ENCODE data around the gene NR3C1. TPM values are rescaled to one million over a fixed set of nuclear protein-coding genes. Genes with fewer than 3 reads are reported as not detected.

Gene NR3C1
- total RNA-seq, 1 donor from 2014 or later = 76.7 TPM

- Histone ChIP-seq H3K9me3 (ENCODE audit: control insufficient read depth in 3 of 3, low read length in 3 of 3) (no peaks in the 10 kb centered on the region), H3K27ac (ENCODE audit: low read depth, low read length) (no peak overlapping the region)
Measured at GRCh38 chr5:143275512-143276363, 127.7 kb downstream of the NR3C1 start.

GRCh38 chr5:143274952-143275351, 128.5 kb downstream of the NR3C1 start:
- Histone ChIP-seq H3K9ac (ENCODE audit: low read depth in 1 of 3, low read length in 3 of 3) (no peak overlapping the region), H3K4me1 (ENCODE audit: control insufficient read depth in 3 of 3, insufficient read depth in 3 of 3, low read length in 3 of 3) (peaks cover 0 to 3% (median 2%) of the 10 kb centered on the region in 3 donors), H3K27me3 (ENCODE audit: control insufficient read depth in 3 of 3, insufficient read depth in 3 of 3, low read length in 3 of 3) (no peaks in the 10 kb centered on the region), H3K27ac (ENCODE audit: low read depth, low read length) (no peak overlapping the region), H3K9me3 (ENCODE audit: control insufficient read depth in 3 of 3, low read length in 3 of 3) (no peaks in the 10 kb centered on the region), H3K36me3 (ENCODE audit: control insufficient read depth in 3 of 3, insufficient read depth in 3 of 3, low read length in 3 of 3) (peaks cover 0 to 7% (median 0%) of the 10 kb centered on the region in 3 donors), H3K4me3 (ENCODE audit: low read length in 3 of 3) (no peak overlapping the region)

More at GRCh38 chr5:143275512-143276363, 127.7 kb downstream of the NR3C1 start:
- H3K27me3 ChIP-seq (ENCODE audit: control insufficient read depth in 3 of 3, insufficient read depth in 3 of 3, low read length in 3 of 3) = no peaks in the 10 kb centered on the region
- H3K4me1 ChIP-seq (ENCODE audit: control insufficient read depth in 3 of 3, insufficient read depth in 3 of 3, low read length in 3 of 3) = peaks cover 0 to 3% (median 2%) of the 10 kb centered on the region in 3 donors
- no peak overlapping the region for H3K9ac ChIP-seq (ENCODE audit: low read depth in 1 of 3, low read length in 3 of 3)
- H3K4me3 ChIP-seq (ENCODE audit: low read length in 3 of 3) = no peak overlapping the region
- H3K36me3 ChIP-seq (ENCODE audit: control insufficient read depth in 3 of 3, insufficient read depth in 3 of 3, low read length in 3 of 3) = peaks cover 0 to 7% (median 0%) of the 10 kb centered on the region in 3 donors

- peaks cover 0 to 8% (median 0%) of the 10 kb centered on the region in 3 donors for H3K9me3 ChIP-seq (ENCODE audit: control insufficient read depth in 3 of 3, low read length in 3 of 3)
- no peaks in the 10 kb centered on the region for H3K27me3 ChIP-seq (ENCODE audit: control insufficient read depth in 3 of 3, insufficient read depth in 3 of 3, low read length in 3 of 3)
- H3K27ac ChIP-seq (ENCODE audit: low read depth, low read length) = no peak overlapping the region
- no peak overlapping the region for H3K9ac ChIP-seq (ENCODE audit: low read depth in 1 of 3, low read length in 3 of 3)
- H3K4me3 ChIP-seq (ENCODE audit: low read length in 3 of 3) = no peak overlapping the region
- no peaks in the 10 kb centered on the region for H3K36me3 ChIP-seq (ENCODE audit: control insufficient read depth in 3 of 3, insufficient read depth in 3 of 3, low read length in 3 of 3)
- H3K4me1 ChIP-seq (ENCODE audit: control insufficient read depth in 3 of 3, insufficient read depth in 3 of 3, low read length in 3 of 3) = no peaks in the 10 kb centered on the region
Measured at GRCh38 chr5:143271431-143271830, 132.1 kb downstream of the NR3C1 start.

- Histone ChIP-seq H3K9ac (ENCODE audit: low read depth in 1 of 3, low read length in 3 of 3) (no peak overlapping the region), H3K4me3 (ENCODE audit: low read length in 3 of 3) (no peak overlapping the region), H3K27ac (ENCODE audit: low read depth, low read length) (no peak overlapping the region), H3K4me1 (ENCODE audit: control insufficient read depth in 3 of 3, insufficient read depth in 3 of 3, low read length in 3 of 3) (no peaks in the 10 kb centered on the region), H3K27me3 (ENCODE audit: control insufficient read depth in 3 of 3, insufficient read depth in 3 of 3, low read length in 3 of 3) (no peaks in the 10 kb centered on the region), H3K9me3 (ENCODE audit: control insufficient read depth in 3 of 3, low read length in 3 of 3) (peaks cover 0 to 11% (median 0%) of the 10 kb centered on the region in 3 donors), H3K36me3 (ENCODE audit: control insufficient read depth in 3 of 3, insufficient read depth in 3 of 3, low read length in 3 of 3) (no peaks in the 10 kb centered on the region)
Measured at GRCh38 chr5:143268388-143268787, 135.1 kb downstream of the NR3C1 start.

- no peaks in the 10 kb centered on the region for H3K36me3 ChIP-seq (ENCODE audit: control insufficient read depth in 3 of 3, insufficient read depth in 3 of 3, low read length in 3 of 3)
- peaks cover 0 to 11% (median 0%) of the 10 kb centered on the region in 3 donors for H3K9me3 ChIP-seq (ENCODE audit: control insufficient read depth in 3 of 3, low read length in 3 of 3)
- H3K4me1 ChIP-seq (ENCODE audit: control insufficient read depth in 3 of 3, insufficient read depth in 3 of 3, low read length in 3 of 3) = no peaks in the 10 kb centered on the region
- no peak overlapping the region for H3K4me3 ChIP-seq (ENCODE audit: low read length in 3 of 3)
- no peak overlapping the region for H3K27ac ChIP-seq (ENCODE audit: low read depth, low read length)
- H3K9ac ChIP-seq (ENCODE audit: low read depth in 1 of 3, low read length in 3 of 3) = no peak overlapping the region
- no peaks in the 10 kb centered on the region for H3K27me3 ChIP-seq (ENCODE audit: control insufficient read depth in 3 of 3, insufficient read depth in 3 of 3, low read length in 3 of 3)
Measured at GRCh38 chr5:143267186-143267585, 136.3 kb downstream of the NR3C1 start.

- Histone ChIP-seq H3K4me3 (ENCODE audit: low read length in 3 of 3) (no peak overlapping the region), H3K9me3 (ENCODE audit: control insufficient read depth in 3 of 3, low read length in 3 of 3) (peaks cover 0 to 11% (median 0%) of the 10 kb centered on the region in 3 donors), H3K27ac (ENCODE audit: low read depth, low read length) (no peak overlapping the region), H3K9ac (ENCODE audit: low read depth in 1 of 3, low read length in 3 of 3) (no peak overlapping the region), H3K4me1 (ENCODE audit: control insufficient read depth in 3 of 3, insufficient read depth in 3 of 3, low read length in 3 of 3) (no peaks in the 10 kb centered on the region), H3K36me3 (ENCODE audit: control insufficient read depth in 3 of 3, insufficient read depth in 3 of 3, low read length in 3 of 3) (no peaks in the 10 kb centered on the region), H3K27me3 (ENCODE audit: control insufficient read depth in 3 of 3, insufficient read depth in 3 of 3, low read length in 3 of 3) (no peaks in the 10 kb centered on the region)
Measured at GRCh38 chr5:143265995-143266394, 137.5 kb downstream of the NR3C1 start.

- Histone ChIP-seq H3K4me3 (ENCODE audit: low read length in 3 of 3) (no peak overlapping the region), H3K9ac (ENCODE audit: low read depth in 1 of 3, low read length in 3 of 3) (no peak overlapping the region), H3K9me3 (ENCODE audit: control insufficient read depth in 3 of 3, low read length in 3 of 3) (peaks cover 0 to 8% (median 0%) of the 10 kb centered on the region in 3 donors), H3K36me3 (ENCODE audit: control insufficient read depth in 3 of 3, insufficient read depth in 3 of 3, low read length in 3 of 3) (no peaks in the 10 kb centered on the region), H3K27ac (ENCODE audit: low read depth, low read length) (no peak overlapping the region), H3K4me1 (ENCODE audit: control insufficient read depth in 3 of 3, insufficient read depth in 3 of 3, low read length in 3 of 3) (no peaks in the 10 kb centered on the region), H3K27me3 (ENCODE audit: control insufficient read depth in 3 of 3, insufficient read depth in 3 of 3, low read length in 3 of 3) (no peaks in the 10 kb centered on the region)
Measured at GRCh38 chr5:143263272-143263810, 140.1 kb downstream of the NR3C1 start.

GRCh38 chr5:143262393-143263174, 140.9 kb downstream of the NR3C1 start:
- Histone ChIP-seq H3K36me3 (ENCODE audit: control insufficient read depth in 3 of 3, insufficient read depth in 3 of 3, low read length in 3 of 3) (no peaks in the 10 kb centered on the region), H3K9ac (ENCODE audit: low read depth in 1 of 3, low read length in 3 of 3) (no peak overlapping the region), H3K4me3 (ENCODE audit: low read length in 3 of 3) (no peak overlapping the region), H3K4me1 (ENCODE audit: control insufficient read depth in 3 of 3, insufficient read depth in 3 of 3, low read length in 3 of 3) (no peaks in the 10 kb centered on the region), H3K9me3 (ENCODE audit: control insufficient read depth in 3 of 3, low read length in 3 of 3) (peaks cover 0 to 3% (median 0%) of the 10 kb centered on the region in 3 donors), H3K27ac (ENCODE audit: low read depth, low read length) (no peak overlapping the region), H3K27me3 (ENCODE audit: control insufficient read depth in 3 of 3, insufficient read depth in 3 of 3, low read length in 3 of 3) (no peaks in the 10 kb centered on the region)

GRCh38 chr5:143261748-143262392, 141.6 kb downstream of the NR3C1 start:
- Histone ChIP-seq H3K36me3 (ENCODE audit: control insufficient read depth in 3 of 3, insufficient read depth in 3 of 3, low read length in 3 of 3) (no peaks in the 10 kb centered on the region), H3K9me3 (ENCODE audit: control insufficient read depth in 3 of 3, low read length in 3 of 3) (peaks cover 0 to 3% (median 0%) of the 10 kb centered on the region in 3 donors), H3K27me3 (ENCODE audit: control insufficient read depth in 3 of 3, insufficient read depth in 3 of 3, low read length in 3 of 3) (no peaks in the 10 kb centered on the region), H3K27ac (ENCODE audit: low read depth, low read length) (no peak overlapping the region), H3K4me3 (ENCODE audit: low read length in 3 of 3) (no peak overlapping the region), H3K9ac (ENCODE audit: low read depth in 1 of 3, low read length in 3 of 3) (no peak overlapping the region), H3K4me1 (ENCODE audit: control insufficient read depth in 3 of 3, insufficient read depth in 3 of 3, low read length in 3 of 3) (no peaks in the 10 kb centered on the region)

All from skeletal muscle tissue (tissue), 4 donors.